OCI-LY7 (cell line): ENCODE results near the gene COPB2. TPM values are rescaled to one million over a fixed set of nuclear protein-coding genes. Genes with fewer than 3 reads are reported as not detected.
"Not testable (repeated sequence)": the region's sequence is repeated elsewhere in the genome, so short reads cannot be mapped to it uniquely, and the experiment has no call there.

Source experiments
- BruUV-seq: library from RNA; stranded (reverse); fragments of 400-500 nt; replicated peaks from 2 replicates; lab custom pipeline; 2021; lab: Mats Ljungman, UMichigan
- CTCF ChIA-PET: fragments of 300-600 bp; sonication (Branson Sonifier 250); formaldehyde crosslinking; loops from one replicate; lab custom pipeline; 2022; ENCODE audit warnings: antibody characterized with exemption; ENCODE audit not compliant: unreplicated experiment; lab: Charles Lee
- POLR2A ChIA-PET: fragments of 300-600 bp; sonication (Branson Sonifier 250); formaldehyde crosslinking; loops from one replicate; lab custom pipeline; 2022; ENCODE audit warnings: antibody characterized with exemption; lab: Charles Lee
- DNase-seq: peaks from one replicate; pipeline ENCODE4 v3.0.0-alpha.2; 2015; ENCODE audit warnings: low spot score
- H2AFZ ChIP-seq: fragments of 200-600 bp; sonication (generic), shearing (Covaris generic); 2 replicates; pipeline ENCODE4 v1.6.1; 2014; ENCODE audit warnings: mild to moderate bottlenecking, antibody characterized with exemption, low read length, moderate library complexity
- H3K27ac ChIP-seq: fragments of 200-600 bp; sonication (generic); 2 replicates; pipeline ENCODE4 v1.5.1; 2014; ENCODE audit warnings: mixed run types, low read depth, mild to moderate bottlenecking, moderate library complexity, low read length, inconsistent platforms; ENCODE audit not compliant: poor library complexity, severe bottlenecking
- H3K36me3 ChIP-seq: fragments of 200-600 bp; sonication (generic); 2 replicates; pipeline ENCODE4 v1.6.1; 2014; ENCODE audit warnings: mild to moderate bottlenecking, antibody characterized with exemption, low read length, moderate library complexity, mixed read lengths; ENCODE audit not compliant: insufficient read depth
- H3K4me1 ChIP-seq: fragments of 200-600 bp; sonication (generic); 2 replicates; pipeline ENCODE4 v1.5.1; 2014; ENCODE audit warnings: mild to moderate bottlenecking, low read length; ENCODE audit not compliant: insufficient read depth, poor library complexity, severe bottlenecking
- H3K4me2 ChIP-seq: fragments of 200-600 bp; sonication (generic); 2 replicates; pipeline ENCODE4 v1.6.1; 2014; ENCODE audit warnings: mild to moderate bottlenecking, low read length
- H3K4me3 ChIP-seq: fragments of 200-600 bp; sonication (generic); 2 replicates; pipeline ENCODE4 v1.5.1; 2014; ENCODE audit warnings: mild to moderate bottlenecking, low read depth, low read length; ENCODE audit not compliant: poor library complexity, severe bottlenecking
- H3K79me2 ChIP-seq: fragments of 200-600 bp; sonication (generic); 2 replicates; pipeline ENCODE4 v1.6.1; 2016; ENCODE audit warnings: low read depth, mild to moderate bottlenecking, low read length, moderate library complexity, mixed read lengths; ENCODE audit not compliant: insufficient read depth
- H3K9me2 ChIP-seq: fragments of 200-600 bp; sonication (generic); 2 replicates; pipeline ENCODE4 v1.6.1; 2016; ENCODE audit warnings: mild to moderate bottlenecking, low read length, mixed read lengths; ENCODE audit not compliant: insufficient read depth
- H3K9me3 ChIP-seq: fragments of 200-600 bp; sonication (generic); 2 replicates; pipeline ENCODE4 v1.6.1; 2014; ENCODE audit warnings: mild to moderate bottlenecking, mixed run types, low read length, mixed read lengths
- H4K20me1 ChIP-seq: fragments of 200-600 bp; sonication (generic); 2 replicates; pipeline ENCODE4 v1.6.1; 2014; ENCODE audit warnings: mild to moderate bottlenecking, antibody characterized with exemption, low read length, moderate library complexity, mixed read lengths; ENCODE audit not compliant: insufficient read depth
- CTCF ChIP-seq: fragments of 200-600 bp; sonication (generic); conservative IDR thresholded peaks from 2 replicates; pipeline ENCODE4 v1.5.1; 2014; ENCODE audit warnings: mild to moderate bottlenecking, antibody characterized with exemption, low read length, moderate library complexity, mixed read lengths
- EZH2phosphoT487 ChIP-seq: fragments of 200-600 bp; sonication (generic); IDR thresholded peaks from 2 replicates; pipeline ENCODE4 v1.6.1; 2018; ENCODE audit warnings: low read depth, borderline replicate concordance, mild to moderate bottlenecking, mixed run types, antibody characterized with exemption, low read length, moderate library complexity, mixed read lengths
- intact Hi-C: fragments of 100-400 bp; cut with micrococcal nuclease; formaldehyde crosslinking; loops from one replicate; pipeline ENCODE4 v1.10.0; 2022; ENCODE audit not compliant: unreplicated experiment
- total RNA-seq, 2 experiments: library from RNA; depleted of rRNA in 1 of 2; stranded (reverse); fragments of >200 nt in 1 of 2; shearing (Covaris generic) in 1 of 2; gene quantifications; 2 replicates each; pipeline ENCODE4 v1.2.3, GENCODE V29; 2014 to 2022

The COPB2 gene
- total RNA-seq, 2 experiments from 2014 or later, result 67.9 to 106 TPM

- no peaks in the 10 kb centered on the region for H3K9me2 ChIP-seq
- POLR2A ChIA-PET, result interaction anchor here (0.6 kb wide), 1 partner anchor 1216 kb away, joined by 4 read pairs; no protein-coding TSS in a partner anchor
- CTCF ChIA-PET, result no interaction called here
- peaks cover 4% of the 10 kb centered on the region; the same call in 1 of the 2 replicates for H3K36me3 ChIP-seq
- no peak for DNase-seq
- peaks cover 60% of the 10 kb centered on the region for H3K79me2 ChIP-seq
- intact Hi-C loops, result loop anchor here (2.0 kb wide), 1 partner anchor 43 kb away; the partner anchor contains the start of gene MRPS22
- H3K9me3 ChIP-seq, result no peaks in the 10 kb centered on the region
- no peak overlapping the region for H2AFZ ChIP-seq
- no peak for TF ChIP-seq CTCF
- TF ChIP-seq EZH2phosphoT487, result no peak
- BruUV-seq, result no TSS peak
- peak overlapping the region; percentile 98 for H3K4me3 ChIP-seq
- H3K4me2 ChIP-seq, result peak overlapping the region; percentile 99
- peaks cover 25% of the 10 kb centered on the region for H3K4me1 ChIP-seq
- peaks cover 9% of the 10 kb centered on the region; the same call in 1 of the 2 replicates for H4K20me1 ChIP-seq
- no peak overlapping the region for H3K27ac ChIP-seq
Observed at GRCh38 chr3:139388077-139388476, 1.4 kb downstream of the COPB2 start.

DNA sequence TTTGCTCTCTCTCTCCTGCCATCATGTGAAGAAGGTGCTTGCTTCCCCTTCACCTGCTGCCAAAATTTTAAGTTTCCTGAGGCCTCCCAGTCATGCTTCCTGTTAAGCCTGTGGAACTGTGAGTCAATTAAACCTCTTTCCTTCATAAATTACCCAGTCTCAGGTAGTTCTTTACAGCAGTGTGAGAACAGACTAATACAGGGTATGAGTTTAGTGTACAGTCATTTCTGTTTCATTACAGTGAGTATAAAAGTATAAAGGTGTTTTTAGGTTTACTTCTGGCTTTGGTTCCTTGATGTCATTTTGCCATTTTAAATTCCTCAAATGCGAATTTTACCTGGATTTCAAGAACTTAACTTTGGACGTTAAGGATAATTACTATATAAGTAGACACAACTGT is 7.2 kb downstream of the COPB2 start:
- Histone ChIP-seq H3K36me3 (peaks cover 59% of the 10 kb centered on the region), H3K79me2 (peaks cover 32% of the 10 kb centered on the region; the same call in 1 of the 2 replicates)
- H3K4me1 ChIP-seq, H3K9me2 ChIP-seq, CTCF ChIA-PET, H3K4me3 ChIP-seq, DNase-seq, H2AFZ ChIP-seq, H3K9me3 ChIP-seq, intact Hi-C loops, H4K20me1 ChIP-seq, BruUV-seq, H3K4me2 ChIP-seq, H3K27ac ChIP-seq: not testable (repeated sequence)
- POLR2A ChIA-PET, result interaction anchor here (0.5 to 1.1 kb wide), 2 partner anchors 40 to 526 kb away, joined by 3 to 5 read pairs; no protein-coding TSS in a partner anchor

DNA sequence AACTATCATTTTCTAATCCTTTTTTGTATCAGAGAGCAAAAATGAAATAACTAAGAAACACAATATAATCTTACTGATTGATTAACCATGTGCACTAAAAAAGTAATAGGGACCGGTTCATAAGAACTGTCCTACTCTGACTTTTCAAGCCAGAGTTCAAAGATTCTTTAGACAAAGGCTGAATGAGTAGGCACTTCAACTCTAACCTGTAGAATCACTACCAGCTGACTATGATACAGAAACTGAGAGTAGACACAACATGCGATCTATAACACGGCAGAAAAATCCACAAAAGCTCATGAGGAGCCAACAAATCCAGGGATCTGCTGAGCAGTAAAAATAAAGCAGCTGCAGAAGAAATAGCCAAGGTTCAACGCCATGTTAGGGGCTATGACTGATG is 8.9 kb downstream of the COPB2 start:
- H3K4me1 ChIP-seq, result no peaks in the 10 kb centered on the region
- intact Hi-C loops, result no loop called here
- TF ChIP-seq EZH2phosphoT487 (no peak), CTCF (no peak)
- ChIA-PET POLR2A (interaction anchor here (1.0 kb wide), 1 partner anchor 10 kb away, joined by 3 read pairs; no protein-coding TSS in a partner anchor), CTCF (no interaction called here)
- DNase-seq, result no peak
- no peaks in the 10 kb centered on the region for H3K9me2 ChIP-seq
- peaks cover 73% of the 10 kb centered on the region for H3K36me3 ChIP-seq
- BruUV-seq, result no TSS peak
- no peaks in the 10 kb centered on the region for H3K9me3 ChIP-seq
- H3K79me2 ChIP-seq, result peaks cover 16% of the 10 kb centered on the region; the same call in 1 of the 2 replicates
- H3K27ac ChIP-seq, result no peak overlapping the region
- no peak overlapping the region for H2AFZ ChIP-seq
- no peak overlapping the region for H3K4me2 ChIP-seq
- H4K20me1 ChIP-seq, result no peaks in the 10 kb centered on the region
- H3K4me3 ChIP-seq, result no peak overlapping the region
